Mesenteric fat pad (tissue), 1 donor: ENCODE results near the gene CIPC. TPM values are rescaled to one million over a fixed set of nuclear protein-coding genes. Genes with fewer than 3 reads are reported as not detected.

Experiments used
- DNase-seq: peaks from one replicate; pipeline ENCODE4 v3.0.0-alpha.2; 2020; ENCODE audit warnings: low spot score
- long read RNA-seq: library from polyadenylated mRNA; unstranded; transcript quantifications from one replicate; pipeline ENCODE4 v2.0.0, GENCODE V29; 2020
- total RNA-seq: library from RNA; stranded (reverse); fragmentation: NEBNext Ultra II Directional; extraction: Animal tissue kit (Norgen Biotek cat#: 25700); gene quantifications from one replicate; pipeline ENCODE4 v1.2.1, GENCODE V29; 2021
- donor health status: DM: yes; HTN: yes; CAD: no.

The CIPC gene, protein sequence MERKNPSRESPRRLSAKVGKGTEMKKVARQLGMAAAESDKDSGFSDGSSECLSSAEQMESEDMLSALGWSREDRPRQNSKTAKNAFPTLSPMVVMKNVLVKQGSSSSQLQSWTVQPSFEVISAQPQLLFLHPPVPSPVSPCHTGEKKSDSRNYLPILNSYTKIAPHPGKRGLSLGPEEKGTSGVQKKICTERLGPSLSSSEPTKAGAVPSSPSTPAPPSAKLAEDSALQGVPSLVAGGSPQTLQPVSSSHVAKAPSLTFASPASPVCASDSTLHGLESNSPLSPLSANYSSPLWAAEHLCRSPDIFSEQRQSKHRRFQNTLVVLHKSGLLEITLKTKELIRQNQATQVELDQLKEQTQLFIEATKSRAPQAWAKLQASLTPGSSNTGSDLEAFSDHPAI
- total RNA-seq, result 23.1 TPM
- long read RNA-seq, full-length matches to known transcripts, result 1 of 1 reads
- long read RNA-seq, partial matches to known transcripts, result 0 of 1 reads
- long read RNA-seq, other reads (novel, unspliced or antisense), result 0 of 1 reads

- peak; percentile 100 for DNase-seq
Observed at GRCh38 chr14:77097700-77098528, at the start of gene CIPC. Gene CIPC (plus strand): TSS chr14:77098258. CDS start chr14:77105709, 7,451 bp downstream.

DNA sequence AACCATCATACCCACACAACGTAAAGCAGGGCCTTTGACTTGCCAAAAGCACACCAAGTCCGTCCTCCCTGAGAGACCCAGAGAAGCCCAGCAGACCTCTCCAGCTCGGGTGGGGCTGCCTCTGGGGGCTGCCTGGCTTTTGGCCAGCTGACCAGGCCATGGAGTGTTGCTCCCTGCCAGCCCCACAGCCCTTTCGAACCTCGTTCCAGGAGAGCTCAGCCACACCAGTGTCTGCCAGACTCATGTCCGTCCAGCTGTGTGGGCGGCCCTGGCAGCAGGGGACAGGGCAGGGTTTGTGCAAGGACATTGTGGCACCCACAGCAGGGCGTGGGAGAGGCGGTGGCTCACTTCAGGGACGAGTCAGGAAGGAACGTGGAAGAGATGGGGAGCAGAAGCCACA, 46.9 kb upstream of the CIPC start:
- DNase-seq, result no peak

DNA sequence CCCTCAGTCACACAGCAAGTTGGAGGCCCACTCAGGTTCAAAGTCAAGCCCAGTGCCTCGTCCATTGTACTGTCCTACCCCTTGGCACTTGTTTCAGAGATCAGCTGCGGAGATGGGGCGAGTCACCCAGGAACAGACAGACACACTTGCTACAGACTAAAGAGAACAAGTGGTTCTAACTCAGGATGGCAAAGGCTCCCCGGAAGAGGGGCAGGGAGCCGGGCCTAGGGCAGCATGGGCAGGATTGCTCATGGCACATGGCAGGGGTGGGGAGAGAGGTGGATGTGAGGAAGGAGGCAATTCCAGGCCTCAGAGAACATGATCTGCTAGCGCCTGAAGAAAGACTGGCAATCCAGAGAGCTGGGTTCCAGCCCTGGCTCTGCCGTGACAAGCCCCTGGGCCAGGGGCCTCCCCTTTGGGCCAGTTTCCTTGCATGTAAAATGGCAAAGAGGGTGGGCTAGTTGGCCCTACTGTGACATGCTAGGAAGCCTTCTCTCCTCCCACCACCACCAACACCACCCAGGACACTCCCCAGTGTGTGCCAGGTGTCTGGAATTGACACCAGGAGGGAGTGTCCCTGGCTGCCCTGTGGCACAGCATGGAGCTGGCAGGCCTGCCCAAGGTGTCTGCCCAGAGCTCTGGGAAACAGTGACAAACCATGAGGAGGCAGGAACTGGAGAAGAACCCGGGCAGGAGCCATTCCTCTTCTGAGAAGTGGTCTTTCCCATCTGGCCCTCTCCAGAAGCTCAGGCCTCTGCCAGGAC, 45.6 kb upstream of the CIPC start:
- DNase-seq, result no peak

GRCh38 chr14:77053046-77053841, 44.8 kb upstream of the CIPC start:
- DNase-seq, result no peak

DNA sequence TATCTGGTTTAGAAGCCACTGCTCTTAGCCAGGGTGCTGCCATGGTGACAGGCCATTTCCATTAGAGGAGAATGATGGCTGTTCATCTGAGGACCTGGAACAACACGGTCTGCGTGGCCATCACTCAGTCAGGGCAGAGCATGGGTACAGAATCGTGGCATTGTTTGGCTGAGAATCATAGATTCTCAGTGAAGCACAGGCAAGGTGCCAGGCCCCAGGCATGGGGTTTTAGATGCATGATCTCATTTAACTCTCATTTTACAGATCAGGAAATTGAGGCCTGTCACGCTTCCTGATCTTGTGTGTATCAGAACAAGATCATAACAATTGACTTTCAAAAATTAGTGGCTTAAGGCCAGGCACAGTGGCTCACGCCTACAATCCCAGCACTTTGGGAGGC, 42.8 kb upstream of the CIPC start:
- no peak for DNase-seq

GRCh38 chr14:77055981-77056380, 42.1 kb upstream of the CIPC start:
- DNase-seq, result no peak

- no peak for DNase-seq
Observed at GRCh38 chr14:77058117-77058516, 39.9 kb upstream of the CIPC start.

DNA sequence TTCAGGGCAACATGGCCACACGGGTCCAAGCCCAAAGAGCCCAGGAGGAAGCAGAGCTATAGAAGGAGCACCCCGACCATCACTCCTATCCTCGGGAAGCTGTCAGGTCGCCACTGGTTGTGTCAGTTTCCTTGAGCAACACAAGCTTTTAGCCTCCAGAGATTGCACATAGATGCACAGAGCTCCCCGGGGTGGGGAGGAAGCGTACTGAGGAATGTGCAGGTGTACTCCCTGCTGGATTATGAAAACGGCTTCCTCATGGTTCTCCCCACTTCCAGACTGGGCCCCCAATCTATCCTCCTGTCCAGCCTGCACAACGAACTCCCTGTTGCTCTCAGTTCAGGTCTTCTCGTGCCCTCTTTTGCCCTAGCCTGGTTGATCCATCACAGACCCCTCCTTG, 39.3 kb upstream of the CIPC start:
- no peak for DNase-seq

GRCh38 chr14:77059276-77059915, 38.7 kb upstream of the CIPC start:
- DNase-seq, result no peak

DNA sequence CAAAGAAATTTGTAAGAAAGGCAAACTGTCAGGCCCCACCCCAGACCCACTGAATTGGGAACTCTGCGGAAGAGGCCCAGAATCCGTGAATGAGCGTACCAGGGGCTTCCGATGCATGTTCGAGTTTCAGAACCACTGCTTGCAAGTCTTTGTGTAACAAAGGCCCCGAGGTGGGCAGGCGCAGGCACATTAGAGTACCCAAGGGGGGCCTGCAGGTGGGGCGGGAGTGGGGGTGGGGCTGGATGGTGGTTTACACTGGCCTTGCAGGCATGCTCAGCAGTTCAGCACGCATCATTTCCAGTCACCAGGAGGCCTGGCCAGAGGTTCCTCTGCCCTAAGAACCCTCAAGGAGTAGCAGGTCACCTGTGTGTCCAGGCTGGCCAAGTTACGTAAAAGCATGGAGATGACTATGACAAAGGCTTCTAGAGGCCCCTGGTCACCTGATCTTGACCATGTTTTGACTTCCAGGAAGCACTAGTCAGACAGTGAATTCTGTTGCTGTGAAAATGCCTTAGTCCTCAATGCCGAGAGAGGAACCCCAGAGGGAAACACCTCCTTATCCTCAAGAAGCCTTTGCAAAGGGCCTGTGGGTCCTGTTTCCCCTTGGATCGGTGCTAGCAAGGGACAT, 36.3 kb upstream of the CIPC start:
- no peak for DNase-seq

DNA sequence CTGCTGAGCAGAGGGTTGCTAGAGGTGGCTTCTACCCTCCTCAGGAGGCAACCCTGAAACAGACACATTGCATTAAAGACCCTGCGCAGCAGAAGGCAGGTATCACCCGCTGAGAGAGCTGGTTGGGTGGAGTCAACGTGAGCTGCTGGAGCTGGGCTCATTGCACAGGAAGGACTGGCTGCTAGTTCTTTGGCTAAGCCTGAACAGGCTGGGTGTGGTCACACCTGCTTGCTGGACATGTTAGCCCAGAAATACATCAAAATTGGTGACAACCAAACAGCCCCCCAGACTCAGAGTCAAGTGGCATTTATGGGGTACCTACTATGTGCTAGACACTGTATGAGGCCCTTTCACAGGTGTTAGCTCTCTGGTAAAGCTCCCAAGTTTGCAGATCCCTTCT, 35.8 kb upstream of the CIPC start:
- DNase-seq, result no peak

- DNase-seq, result no peak
Observed at GRCh38 chr14:77063571-77064171, 34.4 kb upstream of the CIPC start.

GRCh38 chr14:77064521-77065178, 33.4 kb upstream of the CIPC start:
- no peak for DNase-seq

GRCh38 chr14:77065851-77066577, 32.0 kb upstream of the CIPC start:
- DNase-seq, result no peak

DNA sequence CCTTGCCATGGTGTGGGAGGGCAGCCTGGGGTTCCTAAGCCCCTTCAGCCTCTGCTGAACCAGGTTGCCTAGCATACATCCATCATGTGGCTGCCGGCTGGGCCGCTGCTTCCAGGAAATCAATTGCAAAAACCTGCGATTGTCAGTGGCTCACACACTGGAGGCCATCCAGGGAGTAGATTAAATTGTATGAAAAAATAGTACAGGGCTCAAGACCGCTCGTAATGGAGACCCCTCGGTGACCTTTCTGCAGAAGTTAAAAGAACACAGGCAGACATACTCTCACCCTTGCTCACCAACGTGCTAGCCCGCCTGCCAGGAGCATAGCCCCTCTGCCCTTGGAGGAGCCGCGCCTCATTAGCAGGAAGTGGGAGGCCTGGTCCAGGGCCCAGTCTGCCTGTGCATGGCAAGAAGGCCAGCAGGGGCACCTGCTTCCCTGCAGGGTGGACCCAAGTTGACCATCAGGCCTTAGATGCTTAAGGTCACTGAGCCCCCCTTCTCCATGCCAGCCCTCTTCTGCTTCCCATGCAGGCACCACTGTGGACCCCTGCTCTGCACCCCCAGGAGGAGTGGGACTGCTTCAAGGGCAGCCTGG, 31.4 kb upstream of the CIPC start:
- no peak for DNase-seq

- DNase-seq, result no peak
Observed at GRCh38 chr14:77067632-77068516, 30.2 kb upstream of the CIPC start.
